ENCODE measurements around the gene ARSG.

The ARSG gene

DNA sequence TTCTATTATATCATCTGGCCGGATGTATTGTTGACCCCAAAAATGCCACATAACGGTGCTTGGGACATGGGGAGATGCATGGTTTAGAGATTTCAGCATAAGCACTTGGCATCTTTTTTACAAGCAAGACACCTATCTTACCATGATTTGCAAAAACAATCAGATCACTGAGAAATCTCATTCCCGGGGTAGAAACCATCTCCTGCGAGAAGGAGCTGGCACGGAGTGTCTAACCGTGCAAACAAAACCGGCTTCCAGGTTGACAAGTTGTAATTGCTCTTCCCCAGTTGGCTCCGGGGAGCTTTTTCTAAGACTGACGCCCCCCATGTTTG is 1.4 kb upstream of the ARSG start:
- TF ChIP-seq EZH2phosphoT487 (conservative IDR thresholded peaks at IDR 0.05; ENCODE audit: low read length) = no peak
- TF ChIP-seq CTCF (IDR thresholded peaks at IDR 0.05; ENCODE audit: insufficient read depth, low read length, poor library complexity, severe bottlenecking) = no peak
- peak overlapping the region; percentile 92 for H3K4me2 ChIP-seq (ENCODE audit: low read depth, low read length, poor library complexity, severe bottlenecking)
- H2AFZ ChIP-seq (ENCODE audit: low read depth, low read length, severe bottlenecking) = no peak overlapping the region
- peak overlapping the region; percentile 94 for H3K4me3 ChIP-seq (ENCODE audit: insufficient read depth, low read length, poor library complexity, severe bottlenecking)
- H3K27me3 ChIP-seq (ENCODE audit: low read length) = no peaks in the 10 kb centered on the region
- no peaks in the 10 kb centered on the region for H3K9me3 ChIP-seq (ENCODE audit: insufficient read depth, low read length)
- H3F3A ChIP-seq (ENCODE audit: insufficient read depth) = peaks cover 44% of the 10 kb centered on the region
- H3K9ac ChIP-seq (ENCODE audit: low read length) = peak overlapping the region; percentile 100
- H3K27ac ChIP-seq (ENCODE audit: low read depth, low read length) = peak overlapping the region; percentile 98
- H3K9me2 ChIP-seq (replicated peaks; ENCODE audit: insufficient read depth, low read length) = no peaks in the 10 kb centered on the region
- H3K79me2 ChIP-seq (ENCODE audit: insufficient read depth, low read length) = peaks cover 80% of the 10 kb centered on the region
- no peaks in the 10 kb centered on the region; the same call in 1 of the 2 replicates for H4K20me1 ChIP-seq (ENCODE audit: low read depth, low read length)
- peaks cover 3% of the 10 kb centered on the region; the same call in 1 of the 2 replicates for H3K36me3 ChIP-seq (ENCODE audit: low read length)

DNA sequence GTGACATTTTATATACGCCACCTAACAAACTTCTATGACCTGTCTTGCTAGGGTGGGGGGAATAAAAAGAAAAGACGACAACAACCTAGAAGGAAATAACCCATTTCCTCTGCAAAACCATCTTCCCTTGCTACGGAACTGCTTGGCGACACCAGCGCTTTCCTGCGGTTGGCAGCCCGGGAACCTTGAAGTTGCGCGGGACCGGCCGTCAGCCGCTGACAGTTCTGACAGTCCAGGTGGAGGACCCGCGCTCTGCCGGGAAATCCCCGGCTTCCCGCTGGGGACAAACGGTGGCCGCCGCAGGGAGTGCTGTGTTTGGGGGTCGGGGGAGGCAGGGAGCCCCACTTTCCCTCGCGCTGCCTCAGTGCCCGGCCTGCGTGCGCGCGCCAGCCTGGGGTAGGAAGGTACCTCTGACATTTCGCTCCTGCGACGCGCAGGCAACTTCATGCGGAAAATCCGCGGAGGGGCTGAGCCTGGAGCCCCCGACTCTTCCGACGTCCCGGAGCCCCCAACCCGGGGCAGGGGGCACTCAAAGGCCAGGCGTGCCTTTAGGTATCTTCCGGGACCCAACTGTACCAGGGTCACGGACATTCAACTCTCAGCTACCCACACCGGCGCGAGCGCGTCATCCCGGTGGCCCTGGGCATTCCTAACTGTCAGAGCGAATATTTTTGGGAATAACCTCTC is 884 bp upstream of the ARSG start:
- peak overlapping the region; percentile 92 for H3K4me2 ChIP-seq (ENCODE audit: low read depth, low read length, poor library complexity, severe bottlenecking)
- no peaks in the 10 kb centered on the region for H3K9me2 ChIP-seq (replicated peaks; ENCODE audit: insufficient read depth, low read length)
- peak overlapping the region; percentile 100 for H3K9ac ChIP-seq (ENCODE audit: low read length)
- peaks cover 78% of the 10 kb centered on the region for H3K79me2 ChIP-seq (ENCODE audit: insufficient read depth, low read length)
- H3K27me3 ChIP-seq (ENCODE audit: low read length) = no peaks in the 10 kb centered on the region
- H4K20me1 ChIP-seq (ENCODE audit: low read depth, low read length) = no peaks in the 10 kb centered on the region
- no peak for TF ChIP-seq EZH2phosphoT487 (conservative IDR thresholded peaks at IDR 0.05; ENCODE audit: low read length)
- no peaks in the 10 kb centered on the region for H3K9me3 ChIP-seq (ENCODE audit: insufficient read depth, low read length)
- peak overlapping the region; percentile 94 for H3K4me3 ChIP-seq (ENCODE audit: insufficient read depth, low read length, poor library complexity, severe bottlenecking)
- H3K27ac ChIP-seq (ENCODE audit: low read depth, low read length) = peak overlapping the region; percentile 98
- peaks cover 42% of the 10 kb centered on the region for H3F3A ChIP-seq (ENCODE audit: insufficient read depth)
- H3K36me3 ChIP-seq (ENCODE audit: low read length) = peaks cover 3% of the 10 kb centered on the region; the same call in 1 of the 2 replicates
- peak overlapping the region; percentile 28 for H2AFZ ChIP-seq (ENCODE audit: low read depth, low read length, severe bottlenecking)

DNA sequence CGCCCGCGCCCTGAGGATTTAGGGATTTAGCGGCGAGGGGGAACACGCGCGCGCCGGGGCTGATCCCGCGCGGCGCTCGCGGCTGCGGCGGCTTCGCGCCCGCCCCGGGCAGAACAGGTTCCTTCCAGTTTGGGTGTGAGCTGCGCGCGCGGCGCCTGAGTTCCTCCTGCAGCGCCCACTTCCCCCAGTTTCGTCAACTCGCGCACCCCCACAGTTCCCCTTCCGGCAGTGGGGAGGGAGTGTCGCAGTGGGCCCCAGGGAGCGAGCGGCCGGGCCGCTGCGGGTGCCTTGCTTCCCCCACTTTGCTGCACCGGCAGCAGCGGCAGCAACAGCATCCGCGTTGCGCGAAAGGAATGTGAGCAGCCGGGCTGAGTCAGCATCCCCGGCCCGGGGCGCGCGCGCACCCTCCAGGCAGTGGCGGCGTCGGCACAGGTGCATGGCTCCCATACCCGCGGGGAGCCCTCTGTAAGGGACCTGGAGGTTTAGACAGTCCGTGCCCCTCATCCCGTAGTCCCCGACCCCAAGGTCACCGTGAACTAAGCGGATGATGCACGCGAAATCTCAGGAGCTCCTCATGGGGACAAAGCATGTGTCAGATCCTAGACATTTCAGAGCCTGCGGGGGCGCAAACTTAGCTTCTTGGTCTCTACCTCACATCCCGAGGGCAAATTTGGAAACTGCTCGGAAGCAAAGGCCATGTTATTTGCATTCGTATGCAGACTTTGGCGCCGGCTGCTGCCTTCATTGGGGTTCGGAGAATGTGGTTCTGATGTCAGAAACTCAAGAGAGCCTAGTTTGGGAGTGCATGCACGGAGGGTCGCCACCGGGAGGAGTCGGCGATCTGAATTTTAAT is 767 bp downstream of the ARSG start:
- Histone ChIP-seq H3F3A (ENCODE audit: insufficient read depth) (peaks cover 42% of the 10 kb centered on the region), H4K20me1 (ENCODE audit: low read depth, low read length) (no peaks in the 10 kb centered on the region), H3K36me3 (ENCODE audit: low read length) (peaks cover 3% of the 10 kb centered on the region; the same call in 1 of the 2 replicates), H3K79me2 (ENCODE audit: insufficient read depth, low read length) (peaks cover 61% of the 10 kb centered on the region), H3K9me2 (replicated peaks; ENCODE audit: insufficient read depth, low read length) (no peaks in the 10 kb centered on the region), H3K4me3 (ENCODE audit: insufficient read depth, low read length, poor library complexity, severe bottlenecking) (peak overlapping the region; percentile 61), H3K4me2 (ENCODE audit: low read depth, low read length, poor library complexity, severe bottlenecking) (peak overlapping the region; percentile 92), H3K9ac (ENCODE audit: low read length) (peak overlapping the region; percentile 100), H3K27ac (ENCODE audit: low read depth, low read length) (peak overlapping the region; percentile 98), H2AFZ (ENCODE audit: low read depth, low read length, severe bottlenecking) (peak overlapping the region; percentile 4), H3K27me3 (ENCODE audit: low read length) (no peaks in the 10 kb centered on the region), H3K9me3 (ENCODE audit: insufficient read depth, low read length) (no peaks in the 10 kb centered on the region)
- TF ChIP-seq CTCF (IDR thresholded peaks at IDR 0.05; ENCODE audit: insufficient read depth, low read length, poor library complexity, severe bottlenecking) (no peak), EZH2phosphoT487 (conservative IDR thresholded peaks at IDR 0.05; ENCODE audit: low read length) (no peak)

All from SU-DHL-6 (cell line).